ENCODE data around the gene FMN2.

DNA sequence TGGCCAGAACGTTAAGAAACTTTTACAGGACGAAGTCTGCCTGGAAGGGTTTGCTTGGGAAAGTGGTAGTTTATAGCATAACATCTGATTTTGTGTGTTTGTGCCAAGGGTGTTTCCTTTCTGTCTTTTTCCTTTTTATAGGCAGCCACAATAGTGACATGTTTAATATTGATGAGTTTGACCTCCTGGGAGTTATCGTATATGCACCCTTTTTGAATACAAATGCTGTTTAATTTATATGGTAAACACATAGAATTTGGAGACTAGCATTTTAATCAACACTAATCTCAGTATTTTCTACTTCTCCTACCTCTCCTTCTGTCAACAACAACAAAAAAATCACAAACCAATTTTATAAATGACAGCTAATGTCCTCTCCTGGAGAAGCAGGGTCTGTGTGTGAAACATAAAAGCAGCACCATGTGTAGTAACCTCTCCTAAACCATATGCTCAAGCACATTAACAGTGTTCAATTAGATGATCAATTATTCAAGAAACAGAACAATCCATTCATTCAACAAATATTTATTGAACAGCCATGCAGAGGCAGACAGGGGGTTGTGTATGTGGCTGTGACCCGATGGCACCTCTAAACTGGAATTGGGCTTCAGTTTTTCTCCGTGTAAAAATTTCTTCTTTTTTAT, 604 bp upstream of the FMN2 start:
- TF ChIP-seq CTCF (IDR thresholded peaks at IDR 0.05; ENCODE audit: low read depth, low read length, poor library complexity, severe bottlenecking) (no peak), EZH2phosphoT487 (IDR thresholded peaks at IDR 0.05; ENCODE audit: borderline replicate concordance, low read length) (no peak)

Measured in DOHH2 (cell line).